HTR-8/SVneo (cell line): ENCODE data around the gene CA7.

Experiments
- DNase-seq: peaks from one replicate; pipeline ENCODE4 v3.0.0; 2011; ENCODE audit warnings: low spot score, mixed read lengths; ENCODE audit not compliant: insufficient read length
- FAIRE-seq: peaks from 2 replicates; lab custom pipeline; 2011; peaks lifted over from hg19 to GRCh38; lab: Jason Lieb, UNC

Gene CA7

DNA sequence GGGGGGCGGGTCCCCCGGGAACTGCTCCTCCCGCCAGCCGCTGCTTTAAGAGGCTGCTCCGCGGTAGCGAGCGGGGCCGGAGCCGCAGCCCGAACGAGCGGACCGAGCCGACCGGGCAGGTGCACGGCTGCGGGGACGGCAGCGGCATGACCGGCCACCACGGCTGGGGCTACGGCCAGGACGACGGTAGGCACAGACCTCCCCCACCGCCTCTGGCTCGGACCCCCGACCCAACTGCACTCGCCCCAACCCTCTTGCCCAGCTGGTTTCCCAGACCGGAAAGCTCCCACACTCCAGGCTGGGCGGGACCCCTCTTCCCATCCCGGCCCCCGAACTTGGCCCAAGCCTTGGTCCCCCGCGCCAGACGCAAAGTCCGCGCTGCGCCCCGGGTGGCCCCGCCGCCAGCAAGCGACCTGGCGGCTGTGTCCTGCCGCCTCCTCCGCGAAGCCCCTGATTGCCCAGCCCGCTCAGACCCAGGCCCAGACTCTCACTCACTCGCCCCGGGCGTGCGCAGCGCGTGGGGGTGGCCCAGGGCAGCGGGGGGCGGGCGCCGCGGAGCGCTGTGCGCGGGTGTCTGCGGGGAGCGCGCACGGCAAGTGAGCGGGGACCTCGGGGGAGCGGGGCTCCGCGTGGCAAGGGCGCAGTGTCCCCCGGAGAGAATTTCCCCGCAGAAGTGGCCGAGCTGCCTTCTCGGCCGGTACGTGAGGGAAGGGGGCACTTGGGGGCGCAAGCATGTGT, at the start of gene CA7:
Gene CA7 (plus strand): TSS at position 73 of the 738 bp plus-strand sequence. CDS start 74 bp downstream, at position 147.
- DNase-seq (no peak), FAIRE-seq (no peak)

DNA sequence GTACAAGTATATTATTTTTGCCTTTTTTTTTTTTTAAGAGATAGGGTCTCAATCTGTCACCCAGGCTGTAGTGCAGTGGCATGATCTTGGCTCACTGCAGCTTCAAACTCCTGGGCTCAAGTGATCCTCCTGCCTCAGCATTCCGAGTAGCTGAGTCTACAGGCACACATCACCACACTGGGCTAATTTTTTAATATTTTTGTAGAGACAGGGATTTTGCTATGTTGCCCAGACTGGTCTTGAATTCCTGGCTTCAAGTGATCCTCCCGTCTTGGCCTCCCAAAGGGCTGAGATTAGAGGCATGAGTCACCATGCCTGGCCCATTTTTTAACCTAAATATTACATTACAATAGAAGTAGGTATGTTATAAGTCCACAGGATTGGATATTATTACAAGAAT, 46.1 kb upstream of the CA7 start:
- DNase-seq (no peak), FAIRE-seq (no peak)

DNA sequence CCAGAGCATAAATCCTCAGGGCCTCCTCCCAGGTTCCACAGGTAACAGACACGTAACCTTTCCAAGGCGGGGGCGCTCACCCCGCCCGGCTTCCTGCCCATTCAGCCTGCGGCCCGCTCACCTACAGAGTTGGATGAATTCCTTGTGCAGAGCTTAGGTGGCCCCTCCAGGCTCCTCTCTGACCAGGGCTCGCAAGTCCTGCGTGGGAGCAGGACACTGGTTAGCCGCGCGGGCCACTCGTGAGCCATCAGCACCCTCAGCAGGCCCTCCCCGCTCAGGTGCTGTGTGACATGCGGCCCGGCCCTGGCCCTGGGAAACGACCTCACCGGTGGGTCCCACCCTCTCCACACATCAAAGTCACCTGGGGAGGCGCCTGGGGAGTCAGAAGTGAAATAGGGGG, 43.4 kb upstream of the CA7 start:
- DNase-seq (no peak), FAIRE-seq (no peak)

DNA sequence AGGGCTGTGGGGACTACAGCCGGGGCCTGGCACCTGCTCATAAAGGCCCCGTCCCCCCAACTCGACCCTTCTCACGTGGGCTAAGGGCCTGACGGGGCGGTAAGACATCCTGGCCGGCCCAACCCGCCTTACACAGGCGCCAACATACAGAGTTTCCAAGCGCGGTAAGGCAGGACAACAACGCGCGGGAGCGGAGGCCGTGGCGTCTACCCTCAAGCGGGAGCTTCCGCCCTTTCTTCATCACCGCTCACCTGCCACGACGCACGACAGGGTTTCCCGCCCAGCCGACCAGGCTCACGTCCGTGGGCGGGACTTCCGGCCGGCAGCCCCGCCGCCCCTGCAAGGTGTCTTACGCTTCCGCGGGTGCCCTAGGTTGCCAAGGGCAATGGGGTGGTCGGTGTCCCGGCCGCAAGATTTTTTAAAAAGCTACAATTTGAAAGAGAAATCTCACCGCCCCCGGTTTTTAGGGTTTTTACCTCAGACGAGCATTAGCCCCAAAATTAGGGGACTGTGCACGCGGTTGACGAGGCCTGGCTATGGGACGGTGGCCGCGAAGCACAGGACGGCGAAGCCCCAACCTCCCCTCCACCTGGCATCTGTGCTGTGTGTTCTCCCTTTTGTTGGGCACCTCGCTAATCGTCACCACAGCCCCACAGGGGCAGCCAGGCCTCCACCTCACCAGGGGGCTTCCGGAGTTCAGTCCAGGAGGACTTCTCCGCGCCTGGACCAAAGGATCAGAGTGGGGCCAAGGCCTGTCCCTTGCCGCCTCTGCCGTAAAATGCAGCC, 42.7 kb upstream of the CA7 start, which contains the start of gene TERB1:
Gene TERB1 (minus strand): TSS at position 265 of the 786 bp plus-strand sequence. CDS start 4,786 bp downstream, outside the sequence.
- FAIRE-seq (no peak), DNase-seq (no peak)

DNA sequence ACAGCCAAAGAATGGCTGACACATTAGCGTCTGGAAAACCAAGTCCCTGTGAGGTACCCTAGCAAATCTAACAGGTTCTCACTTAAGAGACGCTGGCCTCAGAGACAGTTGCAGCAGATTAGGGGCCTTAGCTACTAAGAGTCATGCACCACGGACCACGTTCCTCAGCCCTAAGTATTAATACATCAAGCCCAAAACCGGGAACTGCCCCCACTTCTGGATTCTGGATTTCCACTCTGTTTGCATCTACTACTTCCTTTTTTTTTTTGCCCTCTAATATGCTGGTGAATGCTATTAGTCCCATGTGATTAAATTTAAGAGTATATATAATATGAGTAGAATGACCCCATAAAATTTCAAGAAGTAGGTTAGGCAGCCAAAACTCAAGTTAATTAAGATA, 42.1 kb upstream of the CA7 start:
- no peak for DNase-seq
- FAIRE-seq = no peak

DNA sequence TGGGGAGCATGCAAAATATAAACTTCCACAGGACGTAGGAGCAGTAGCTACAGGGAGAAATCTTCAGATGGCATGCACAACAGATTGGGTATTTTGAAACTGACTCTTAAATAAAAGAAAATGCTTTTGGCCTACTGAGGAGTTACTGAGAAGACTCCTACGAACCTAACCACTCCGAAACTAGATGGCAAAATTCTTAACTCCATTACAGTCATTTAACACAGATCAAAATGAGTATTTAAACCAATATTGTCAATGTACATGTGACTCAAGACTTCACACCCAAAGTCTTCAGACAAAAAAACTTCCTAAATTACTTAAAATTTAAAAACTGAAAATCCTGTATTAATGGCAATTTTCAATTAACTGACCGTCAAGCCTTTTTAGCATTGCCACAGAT, 34.4 kb upstream of the CA7 start:
- no peak for FAIRE-seq
- DNase-seq = no peak

DNA sequence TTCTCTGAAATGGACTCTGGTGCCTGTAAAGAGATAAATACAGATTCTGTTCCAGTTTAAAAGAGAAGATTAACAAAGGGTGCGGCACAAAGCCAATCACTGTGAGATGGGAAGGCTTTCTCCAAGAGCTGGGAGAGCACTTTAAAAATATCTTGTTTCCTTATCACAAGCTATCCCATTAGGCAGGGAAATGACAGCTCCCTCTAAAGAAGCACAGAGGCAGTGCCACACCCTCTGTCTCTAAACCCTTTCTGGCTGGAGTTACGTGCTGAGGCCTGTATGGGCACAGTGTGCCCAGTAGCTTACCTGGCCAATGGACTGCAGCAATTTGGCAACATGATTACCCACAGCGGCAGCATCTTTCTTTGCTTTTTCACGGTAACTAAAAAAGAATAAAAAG, 33.8 kb upstream of the CA7 start:
- FAIRE-seq = no peak
- DNase-seq = no peak

DNA sequence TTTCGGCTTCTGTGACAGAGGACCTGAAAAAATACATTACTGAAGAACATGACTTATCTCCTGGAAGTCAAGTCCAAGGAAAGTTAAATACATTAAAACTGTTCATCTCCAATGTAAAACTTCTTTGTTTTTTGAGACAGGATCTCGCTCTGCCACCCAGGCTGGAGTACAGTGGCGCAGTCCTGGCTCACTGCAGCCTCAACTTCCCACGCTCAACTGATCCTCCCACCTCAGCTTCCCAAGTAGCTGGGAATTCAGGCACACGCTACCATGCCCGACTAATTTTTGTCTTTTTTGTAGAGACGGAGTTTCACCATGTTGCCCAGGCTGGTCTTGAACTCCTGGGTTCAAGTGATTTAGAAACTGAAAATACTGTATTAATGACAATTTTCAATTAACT, 33.2 kb upstream of the CA7 start:
- DNase-seq (no peak), FAIRE-seq (no peak)

DNA sequence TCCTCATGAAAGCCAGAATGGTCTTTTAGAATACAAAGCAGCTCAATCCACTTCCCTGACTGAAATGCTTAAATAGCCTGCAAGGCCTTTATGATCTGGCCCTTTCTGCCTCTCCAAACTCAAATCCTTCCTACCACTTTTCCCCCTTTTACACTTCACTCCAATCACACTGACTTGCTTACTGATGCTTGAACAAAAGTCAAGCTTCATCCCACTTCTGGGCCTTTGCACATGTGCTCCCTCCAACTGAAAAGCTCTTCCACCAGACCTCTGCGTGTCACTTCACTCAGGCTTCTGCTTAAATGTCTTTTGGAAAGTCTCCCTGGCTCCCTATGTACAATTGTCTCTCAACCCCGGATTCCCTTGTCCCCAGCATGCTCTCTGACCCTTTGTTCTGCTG, 29.5 kb upstream of the CA7 start:
- no peak for FAIRE-seq
- DNase-seq = no peak

DNA sequence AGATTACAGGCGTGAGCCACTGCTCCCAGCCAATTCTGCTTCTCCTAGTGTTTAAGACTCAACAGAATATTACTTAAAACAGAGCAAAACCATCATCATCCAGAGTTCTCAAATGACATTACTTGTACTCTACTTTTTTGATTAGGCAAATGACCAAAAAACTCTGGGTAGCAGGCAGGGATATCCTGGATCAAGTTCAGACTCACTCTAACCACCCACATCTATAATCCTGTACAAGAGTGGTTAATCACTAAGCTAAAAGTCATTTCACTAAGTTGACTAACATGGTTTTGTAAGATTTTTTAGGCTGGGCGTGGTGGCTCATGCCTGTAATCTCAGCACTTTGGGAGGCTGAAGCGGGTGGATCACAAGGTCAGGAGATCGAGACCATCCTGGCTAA, 20.2 kb upstream of the CA7 start:
- no peak for FAIRE-seq
- no peak for DNase-seq

DNA sequence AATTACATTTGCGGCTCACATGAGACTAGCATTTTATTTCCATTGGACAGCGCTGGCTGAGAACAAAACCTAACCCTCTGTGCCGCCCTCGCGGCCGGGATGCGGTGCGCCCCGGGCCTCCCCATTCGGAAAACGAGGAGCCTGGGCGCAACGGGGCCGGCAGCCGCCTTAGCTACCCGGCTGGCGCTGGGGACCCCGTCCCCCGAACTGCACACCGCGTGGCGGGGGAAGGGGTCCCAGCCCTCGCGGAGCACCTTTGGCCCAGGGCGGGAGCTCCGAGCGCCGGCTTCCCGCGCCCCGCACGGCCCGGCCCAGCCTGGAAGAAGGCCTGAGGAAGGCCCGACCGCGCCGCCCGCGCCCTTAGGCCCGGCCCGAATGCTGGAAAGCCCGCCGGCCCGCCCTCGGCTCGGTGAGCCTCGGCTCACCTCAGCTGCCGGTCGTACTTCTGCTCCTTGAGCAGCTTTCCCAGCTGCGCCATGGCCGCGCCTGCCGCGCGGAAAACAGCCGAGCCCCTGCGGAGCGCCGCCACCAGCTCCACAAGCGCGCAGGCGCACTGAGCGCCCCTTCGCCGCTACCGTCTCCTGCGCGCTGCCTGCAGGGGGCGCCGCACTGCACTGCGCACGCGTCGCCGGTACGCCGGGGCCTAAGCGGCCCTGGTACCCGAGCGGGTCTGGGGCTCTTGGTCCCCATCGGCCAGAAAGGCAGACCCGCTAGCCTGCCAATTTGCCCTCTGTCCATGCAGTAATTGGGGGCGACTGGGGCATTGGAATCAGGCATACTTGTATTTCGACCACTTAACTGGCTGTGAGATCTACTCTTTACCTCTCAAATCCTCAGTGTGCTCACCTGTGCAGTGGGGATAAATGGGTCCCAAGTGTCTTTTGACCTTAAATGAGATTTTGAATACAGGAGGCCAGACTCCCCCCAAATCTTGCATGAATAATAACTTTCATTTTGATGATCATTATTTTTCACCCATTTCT, 13.5 kb upstream of the CA7 start, which contains the start of gene NAE1:
Gene NAE1 (minus strand): TSS at position 555 of the 983 bp plus-strand sequence. CDS start 77 bp downstream, at position 478.
- FAIRE-seq = peak; percentile 97
- DNase-seq = peak; percentile 96

DNA sequence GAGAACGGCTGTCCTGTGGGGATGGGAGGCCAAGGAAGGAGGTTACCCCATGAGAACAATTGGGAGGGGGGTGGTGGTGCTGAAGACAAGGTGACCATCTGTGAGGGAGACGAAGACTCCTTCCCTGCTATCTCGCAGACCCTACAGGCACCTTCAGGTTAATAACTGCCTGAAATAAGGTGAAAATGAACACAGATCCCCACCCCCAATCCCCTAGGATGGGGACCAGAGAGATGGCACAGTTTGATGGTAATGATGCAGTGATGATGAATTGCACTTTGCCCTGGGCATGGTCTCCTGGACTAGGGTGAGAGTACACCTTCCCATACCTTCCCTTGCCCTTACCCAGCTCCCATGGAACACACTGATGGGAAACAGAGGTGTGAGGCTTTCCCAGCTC, 12.0 kb upstream of the CA7 start:
- DNase-seq (no peak), FAIRE-seq (peak; percentile 48)

DNA sequence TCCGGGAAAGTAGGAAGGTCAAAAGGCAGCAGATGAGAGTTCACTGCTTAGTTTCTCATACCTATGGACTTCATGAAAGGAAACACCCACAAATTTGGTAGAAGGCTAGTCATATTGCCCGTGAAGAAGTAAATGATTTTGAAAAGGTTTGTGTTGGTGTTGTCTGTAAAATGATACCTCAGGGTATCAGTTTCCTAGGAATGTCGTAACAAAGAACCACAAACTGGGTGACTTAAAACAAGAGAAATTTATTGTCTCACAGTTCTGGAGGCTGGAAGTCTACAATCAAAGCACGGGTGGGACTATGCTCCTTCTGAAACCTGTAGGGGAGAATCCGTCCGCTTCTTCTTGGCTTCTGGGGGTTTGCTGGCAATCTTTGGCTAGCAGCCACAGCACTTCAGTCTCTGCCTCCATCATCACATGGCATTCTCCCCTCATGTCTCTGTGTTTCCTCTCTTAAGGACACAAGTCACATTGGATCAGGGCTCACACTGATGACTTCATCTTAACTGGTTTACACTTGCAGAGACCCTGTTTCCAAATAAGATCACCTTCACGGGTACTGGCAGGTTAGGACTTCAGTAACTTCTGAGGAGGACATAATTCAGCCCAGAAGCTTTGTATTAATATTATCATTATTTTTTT, 11.4 kb upstream of the CA7 start:
- FAIRE-seq = peak; percentile 36

DNA sequence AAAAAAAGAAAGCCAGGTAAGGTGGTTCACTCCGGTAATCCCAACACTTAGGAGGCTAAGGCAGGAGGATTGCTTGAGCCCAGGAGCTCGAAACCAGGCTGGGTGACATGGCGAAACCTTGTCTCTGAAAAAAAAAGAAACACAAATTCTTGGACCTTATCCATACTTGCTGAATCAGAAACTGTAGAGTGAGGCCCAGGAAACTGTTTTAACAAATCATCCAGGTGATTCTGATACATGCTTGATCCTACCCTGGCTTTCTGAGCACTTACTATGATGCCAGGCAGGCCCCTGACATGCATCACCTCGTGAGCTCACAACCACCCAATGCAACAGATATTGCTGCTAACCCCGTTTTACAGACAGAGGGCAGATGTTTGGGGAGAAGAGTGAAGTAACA, 9.5 kb upstream of the CA7 start:
- no peak for FAIRE-seq
- no peak for DNase-seq

More for the DNA sequence above, 11.4 kb upstream of the CA7 start:
- DNase-seq = no peak

DNA sequence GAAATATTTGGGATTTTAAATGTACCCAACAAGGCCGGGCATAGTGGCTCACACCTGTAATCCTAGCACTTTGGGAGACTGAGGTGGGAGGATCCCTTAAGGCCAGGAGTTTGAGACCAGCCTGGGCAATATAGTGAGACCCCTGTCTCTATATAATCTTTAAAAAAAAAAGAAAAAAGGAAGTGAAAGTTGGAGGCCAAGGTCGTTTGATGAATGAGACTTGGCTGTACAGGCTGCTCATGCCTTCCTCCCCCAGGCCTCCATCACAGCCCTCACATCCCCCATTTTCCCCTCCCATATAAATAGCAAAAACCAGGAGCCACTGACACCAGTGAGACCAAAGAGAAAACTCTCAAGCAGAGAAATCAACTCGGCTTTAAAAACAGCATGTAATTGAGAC, 3.3 kb upstream of the CA7 start:
- no peak for FAIRE-seq
- DNase-seq = no peak

DNA sequence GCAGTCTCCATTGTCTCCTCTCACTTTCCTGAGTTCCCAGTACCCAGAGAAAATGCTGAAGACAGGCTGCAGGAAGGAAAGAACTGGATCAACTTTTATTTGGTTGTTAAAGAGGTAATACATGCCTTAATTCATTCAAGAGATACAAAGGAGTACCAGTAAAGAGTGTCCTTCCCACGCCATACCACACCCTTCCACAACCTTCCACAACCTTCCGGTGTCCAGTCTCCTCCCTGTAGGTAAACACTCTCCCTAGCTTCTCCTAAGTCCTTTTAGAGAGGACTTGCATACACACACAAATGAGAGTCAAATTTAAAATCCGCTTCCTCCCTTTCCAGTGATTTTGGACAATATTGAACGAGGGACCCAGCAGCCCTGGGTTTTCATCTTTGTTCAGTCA, 2.8 kb upstream of the CA7 start:
- DNase-seq (no peak), FAIRE-seq (no peak)

DNA sequence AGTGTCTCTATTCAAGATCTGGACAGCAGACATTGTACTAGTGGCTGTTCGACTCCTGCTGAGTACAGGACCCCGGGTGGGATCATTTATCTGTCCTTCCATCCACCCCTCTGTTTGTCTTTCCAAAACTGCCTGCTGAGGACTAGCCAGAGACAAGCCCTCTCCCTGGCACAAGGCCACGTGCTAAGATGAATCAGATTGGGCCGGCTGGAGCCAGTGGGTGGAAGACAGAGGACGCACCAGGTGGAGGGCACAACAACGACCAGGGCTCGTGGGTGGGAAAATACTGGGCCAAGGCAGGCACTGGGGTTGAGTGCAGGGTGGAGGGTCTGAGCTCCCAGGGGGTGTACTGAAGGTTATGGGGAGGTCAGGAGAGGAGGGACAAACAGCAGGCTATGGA, 1.4 kb upstream of the CA7 start:
- no peak for FAIRE-seq

DNA sequence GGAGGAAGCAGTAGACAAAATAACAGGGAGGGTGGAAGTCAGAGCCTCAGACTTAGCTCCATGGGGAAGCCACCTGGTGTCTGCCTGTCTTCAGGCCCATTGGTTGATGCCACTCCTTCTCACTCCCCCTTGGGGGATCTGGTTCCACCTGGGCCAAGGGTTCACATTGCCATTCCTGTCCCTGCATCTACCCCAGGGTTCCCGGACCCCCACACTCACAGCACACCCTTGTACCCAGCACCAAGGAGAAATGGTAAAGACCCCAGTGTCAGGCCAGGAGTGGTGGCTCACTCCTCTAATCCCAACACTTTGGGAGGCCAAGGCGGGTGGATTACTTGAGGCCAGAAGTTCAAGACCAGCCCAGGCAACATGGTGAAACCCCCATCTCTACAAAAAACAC, 1.0 kb upstream of the CA7 start:
- DNase-seq (no peak), FAIRE-seq (no peak)

More for the DNA sequence above, 1.4 kb upstream of the CA7 start:
- no peak for DNase-seq

DNA sequence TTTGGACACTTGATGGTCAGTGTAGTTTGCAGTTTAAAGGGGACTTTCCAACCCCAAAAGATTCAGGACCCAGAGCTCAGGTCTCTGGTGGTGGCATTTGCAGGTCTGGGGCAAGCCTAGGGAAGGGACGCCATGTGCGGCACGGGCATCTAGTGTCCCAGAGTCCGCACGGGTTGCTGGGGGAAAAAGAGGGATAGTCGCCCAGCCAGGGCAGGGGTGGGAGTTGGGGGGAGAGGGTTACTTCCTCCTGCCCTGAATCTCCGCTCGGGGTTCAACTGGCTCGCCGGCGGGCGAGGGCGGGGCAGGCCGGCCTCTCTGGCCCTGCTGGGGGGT, 239 bp upstream of the CA7 start:
- FAIRE-seq (no peak), DNase-seq (no peak)

DNA sequence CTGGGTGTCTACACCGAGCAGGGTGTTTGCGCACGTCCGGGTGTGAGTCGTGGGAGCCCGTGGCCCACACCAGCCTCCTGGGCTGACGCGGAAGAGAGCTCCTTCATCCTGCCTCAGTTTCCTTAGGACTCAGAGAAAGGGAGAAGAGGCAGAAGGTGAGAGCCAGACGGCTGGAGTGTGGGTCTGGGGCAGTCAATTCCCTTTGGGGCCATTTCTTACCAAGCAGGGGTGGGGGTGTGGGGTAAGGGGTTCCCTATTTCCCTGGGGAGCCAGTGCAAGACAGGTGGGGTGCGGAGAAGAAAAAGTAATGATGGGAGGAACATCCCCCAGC, 831 bp downstream of the CA7 start:
- FAIRE-seq (no peak), DNase-seq (no peak)
